ENCODE measurements around the gene MBOAT2.
"Not testable (repeated sequence)": the region's sequence is repeated elsewhere in the genome, so short reads cannot be mapped to it uniquely, and the experiment has no call there.

MBOAT2 gene

DNA sequence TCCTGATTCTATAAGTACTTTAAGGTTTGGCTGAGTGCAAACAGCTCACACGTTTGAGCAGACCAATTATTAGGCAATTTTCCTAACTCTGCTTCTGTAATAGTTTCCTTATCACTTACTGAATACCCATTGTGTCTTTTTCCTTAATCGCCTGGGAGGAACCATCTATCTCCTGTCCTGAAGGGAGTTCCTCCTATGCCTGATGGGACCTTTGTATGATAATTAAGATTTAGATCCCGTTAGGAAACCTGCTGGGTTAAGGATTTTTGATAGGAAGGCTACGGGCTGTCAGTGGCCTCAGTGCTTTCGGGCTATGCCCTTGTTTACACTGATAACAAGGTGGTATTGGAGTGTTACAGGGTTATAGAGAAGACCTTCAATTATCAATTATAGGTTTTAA, 106.8 kb downstream of the MBOAT2 start:
- H3K4me3 ChIP-seq (ENCODE audit: low read length, poor library complexity, severe bottlenecking); H3K79me2 ChIP-seq (ENCODE audit: insufficient read depth, low read length); H3K9ac ChIP-seq (ENCODE audit: low read depth, low read length, poor library complexity, severe bottlenecking); H2AFZ ChIP-seq (ENCODE audit: low read length); H3K4me2 ChIP-seq (ENCODE audit: low read depth, low read length, poor library complexity, severe bottlenecking); H3F3A ChIP-seq (ENCODE audit: low read depth); H3K4me1 ChIP-seq (ENCODE audit: insufficient read depth, low read length, poor library complexity, severe bottlenecking); H4K20me1 ChIP-seq (ENCODE audit: insufficient read depth, low read length, poor library complexity, severe bottlenecking); H3K9me2 ChIP-seq (replicated peaks; ENCODE audit: low read depth, low read length); H3K27me3 ChIP-seq (ENCODE audit: insufficient read depth, low read length, poor library complexity, severe bottlenecking); H3K9me3 ChIP-seq (ENCODE audit: insufficient read depth, low read depth, low read length): not testable (repeated sequence)
- H3K36me3 ChIP-seq (ENCODE audit: insufficient read depth, low read length) = peaks cover 13% of the 10 kb centered on the region; the same call in 1 of the 2 replicates

GRCh38 chr2:8895087-8895912, 108.2 kb downstream of the MBOAT2 start:
- H3K4me2 ChIP-seq (ENCODE audit: low read depth, low read length, poor library complexity, severe bottlenecking); H3K4me1 ChIP-seq (ENCODE audit: insufficient read depth, low read length, poor library complexity, severe bottlenecking); H3K79me2 ChIP-seq (ENCODE audit: insufficient read depth, low read length); H3K4me3 ChIP-seq (ENCODE audit: low read length, poor library complexity, severe bottlenecking); H3K27me3 ChIP-seq (ENCODE audit: insufficient read depth, low read length, poor library complexity, severe bottlenecking); H2AFZ ChIP-seq (ENCODE audit: low read length); H3F3A ChIP-seq (ENCODE audit: low read depth); H3K9ac ChIP-seq (ENCODE audit: low read depth, low read length, poor library complexity, severe bottlenecking); H3K9me3 ChIP-seq (ENCODE audit: insufficient read depth, low read depth, low read length); H3K9me2 ChIP-seq (replicated peaks; ENCODE audit: low read depth, low read length); H4K20me1 ChIP-seq (ENCODE audit: insufficient read depth, low read length, poor library complexity, severe bottlenecking): not testable (repeated sequence)
- H3K36me3 ChIP-seq (ENCODE audit: insufficient read depth, low read length) = peaks cover 13% of the 10 kb centered on the region; the same call in 1 of the 2 replicates

DNA sequence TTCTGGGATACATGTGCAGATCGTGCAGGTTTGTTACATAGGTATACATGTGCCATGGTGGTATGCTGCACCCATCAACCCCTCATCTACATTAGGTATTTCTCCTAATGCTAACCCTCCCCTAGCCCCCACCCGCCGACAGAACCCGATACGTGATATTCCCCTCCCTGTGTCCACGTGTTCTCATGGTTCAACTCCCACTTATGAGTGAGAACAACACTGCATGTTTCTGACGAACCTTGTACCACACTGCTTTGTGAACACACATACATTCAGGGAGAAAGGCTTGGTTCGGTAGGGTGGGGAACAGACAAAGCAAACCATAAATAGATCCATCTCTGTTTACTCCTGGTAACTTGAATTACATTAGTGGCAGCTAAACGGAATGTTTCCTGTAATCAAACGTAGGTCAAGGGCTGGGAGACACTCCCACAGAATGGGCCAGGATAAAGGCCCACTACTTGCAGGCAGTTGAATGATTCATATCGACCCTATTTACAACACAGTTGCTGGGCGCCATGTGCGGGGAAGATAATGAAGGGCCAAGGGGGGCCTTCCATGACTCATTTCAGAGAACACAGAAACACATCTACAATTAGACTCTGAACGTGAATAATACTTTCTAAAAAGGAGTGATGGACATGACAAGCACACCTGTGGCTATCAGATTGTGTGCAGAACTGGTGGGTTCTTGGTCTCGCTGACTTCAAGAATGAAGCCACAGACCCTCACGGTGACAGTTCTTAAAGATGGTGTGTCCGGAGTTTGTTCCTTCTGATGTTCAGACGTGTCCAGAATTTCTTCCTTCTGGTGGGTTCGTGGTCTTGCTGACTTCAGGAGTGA, 109.3 kb downstream of the MBOAT2 start:
- Histone ChIP-seq H3K36me3 (ENCODE audit: insufficient read depth, low read length) (peaks cover 13% of the 10 kb centered on the region; the same call in 1 of the 2 replicates), H3K4me3 (ENCODE audit: low read length, poor library complexity, severe bottlenecking) (no peak overlapping the region), H3K27me3 (ENCODE audit: insufficient read depth, low read length, poor library complexity, severe bottlenecking) (no peaks in the 10 kb centered on the region)

DNA sequence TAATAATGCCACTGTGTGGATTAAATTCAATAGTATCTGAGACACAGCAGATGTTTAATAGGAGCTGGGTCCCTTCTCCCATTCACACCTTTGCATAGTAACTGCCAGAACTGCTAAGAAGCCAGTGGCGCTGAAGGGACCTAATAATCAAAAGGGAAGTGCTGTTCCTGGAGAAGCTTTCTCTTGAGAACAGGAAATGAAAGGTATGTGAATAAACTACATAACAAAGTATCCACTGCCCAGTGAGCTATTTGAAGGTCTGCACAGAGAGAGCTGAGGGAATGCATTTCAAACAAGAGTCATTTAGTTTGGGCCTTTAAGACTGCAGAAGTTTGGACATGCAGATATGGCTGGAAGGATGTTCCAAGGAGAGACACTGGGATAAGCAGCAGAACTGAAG, 110.0 kb downstream of the MBOAT2 start:
- TF ChIP-seq EZH2phosphoT487 (IDR thresholded peaks at IDR 0.05; ENCODE audit: borderline replicate concordance) = no peak
- TF ChIP-seq, protein P1, sequence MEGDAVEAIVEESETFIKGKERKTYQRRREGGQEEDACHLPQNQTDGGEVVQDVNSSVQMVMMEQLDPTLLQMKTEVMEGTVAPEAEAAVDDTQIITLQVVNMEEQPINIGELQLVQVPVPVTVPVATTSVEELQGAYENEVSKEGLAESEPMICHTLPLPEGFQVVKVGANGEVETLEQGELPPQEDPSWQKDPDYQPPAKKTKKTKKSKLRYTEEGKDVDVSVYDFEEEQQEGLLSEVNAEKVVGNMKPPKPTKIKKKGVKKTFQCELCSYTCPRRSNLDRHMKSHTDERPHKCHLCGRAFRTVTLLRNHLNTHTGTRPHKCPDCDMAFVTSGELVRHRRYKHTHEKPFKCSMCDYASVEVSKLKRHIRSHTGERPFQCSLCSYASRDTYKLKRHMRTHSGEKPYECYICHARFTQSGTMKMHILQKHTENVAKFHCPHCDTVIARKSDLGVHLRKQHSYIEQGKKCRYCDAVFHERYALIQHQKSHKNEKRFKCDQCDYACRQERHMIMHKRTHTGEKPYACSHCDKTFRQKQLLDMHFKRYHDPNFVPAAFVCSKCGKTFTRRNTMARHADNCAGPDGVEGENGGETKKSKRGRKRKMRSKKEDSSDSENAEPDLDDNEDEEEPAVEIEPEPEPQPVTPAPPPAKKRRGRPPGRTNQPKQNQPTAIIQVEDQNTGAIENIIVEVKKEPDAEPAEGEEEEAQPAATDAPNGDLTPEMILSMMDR (conservative IDR thresholded peaks at IDR 0.05; ENCODE audit: low read length) = no peak
- no peak overlapping the region for H3K4me2 ChIP-seq (ENCODE audit: low read depth, low read length, poor library complexity, severe bottlenecking)

More for the DNA sequence above, 109.3 kb downstream of the MBOAT2 start:
- H4K20me1 ChIP-seq (ENCODE audit: insufficient read depth, low read length, poor library complexity, severe bottlenecking) = no peaks in the 10 kb centered on the region
- H3K9me3 ChIP-seq (ENCODE audit: insufficient read depth, low read depth, low read length) = peaks cover 5% of the 10 kb centered on the region; the same call in 1 of the 2 replicates
- TF ChIP-seq, protein P1 (conservative IDR thresholded peaks at IDR 0.05; ENCODE audit: low read length) = no peak
- H3K4me2 ChIP-seq (ENCODE audit: low read depth, low read length, poor library complexity, severe bottlenecking) = no peak overlapping the region
- H3K79me2 ChIP-seq (ENCODE audit: insufficient read depth, low read length) = no peaks in the 10 kb centered on the region
- no peaks in the 10 kb centered on the region for H3F3A ChIP-seq (ENCODE audit: low read depth)
- H2AFZ ChIP-seq (ENCODE audit: low read length) = no peak overlapping the region
- H3K9ac ChIP-seq (ENCODE audit: low read depth, low read length, poor library complexity, severe bottlenecking) = no peak overlapping the region
- H3K4me1 ChIP-seq (ENCODE audit: insufficient read depth, low read length, poor library complexity, severe bottlenecking) = peaks cover 6% of the 10 kb centered on the region
- H3K9me2 ChIP-seq (replicated peaks; ENCODE audit: low read depth, low read length) = no peaks in the 10 kb centered on the region

More for the DNA sequence above, 110.0 kb downstream of the MBOAT2 start:
- Histone ChIP-seq H3K9me2 (replicated peaks; ENCODE audit: low read depth, low read length) (no peaks in the 10 kb centered on the region), H3K4me1 (ENCODE audit: insufficient read depth, low read length, poor library complexity, severe bottlenecking) (peaks cover 6% of the 10 kb centered on the region), H2AFZ (ENCODE audit: low read length) (no peak overlapping the region), H3K9me3 (ENCODE audit: insufficient read depth, low read depth, low read length) (peaks cover 5% of the 10 kb centered on the region; the same call in 1 of the 2 replicates), H3K9ac (ENCODE audit: low read depth, low read length, poor library complexity, severe bottlenecking) (no peak overlapping the region), H3F3A (ENCODE audit: low read depth) (no peaks in the 10 kb centered on the region), H3K27me3 (ENCODE audit: insufficient read depth, low read length, poor library complexity, severe bottlenecking) (no peaks in the 10 kb centered on the region), H4K20me1 (ENCODE audit: insufficient read depth, low read length, poor library complexity, severe bottlenecking) (no peaks in the 10 kb centered on the region), H3K4me3 (ENCODE audit: low read length, poor library complexity, severe bottlenecking) (no peak overlapping the region), H3K36me3 (ENCODE audit: insufficient read depth, low read length) (peaks cover 13% of the 10 kb centered on the region; the same call in 1 of the 2 replicates), H3K79me2 (ENCODE audit: insufficient read depth, low read length) (no peaks in the 10 kb centered on the region)

Measured in Loucy (cell line).